ENCODE measurements around the gene NATD1.

- TF ChIP-seq EZH2phosphoT487 (IDR thresholded peaks at IDR 0.05; ENCODE audit: low read depth) (no peak), CTCF (IDR thresholded peaks at IDR 0.05; ENCODE audit: low read depth, low read length) (no peak)
Measured at GRCh38 chr17:21198411-21198810, 54.8 kb downstream of the NATD1 start.
